H9 (cell line): Measurements from ENCODE around the gene PAAF1. TPM values are rescaled to one million over a fixed set of nuclear protein-coding genes. Genes with fewer than 3 reads are reported as not detected.

Source experiments
- DNase-seq: peaks from one replicate; pipeline ENCODE4 v3.0.0-alpha.2; 2017
- H2AFZ ChIP-seq: one replicate; pipeline ENCODE4 v1.6.1; 2013; ENCODE audit warnings: mild to moderate bottlenecking, low read length, control low read depth, moderate library complexity
- H2AK5ac ChIP-seq: 2 replicates; pipeline ENCODE4 v1.6.1; 2013; ENCODE audit warnings: low read length, control low read depth, mixed read lengths; ENCODE audit not compliant: insufficient read length
- H2BK120ac ChIP-seq: one replicate; pipeline ENCODE4 v1.6.1; 2013; ENCODE audit warnings: low read depth, mild to moderate bottlenecking, low read length, control low read depth, inconsistent platforms; ENCODE audit not compliant: poor library complexity, severe bottlenecking
- H2BK12ac ChIP-seq: 2 replicates; pipeline ENCODE4 v1.6.1; 2013; ENCODE audit warnings: low read length, control low read depth, mixed read lengths, low read depth; ENCODE audit not compliant: insufficient read length
- H2BK15ac ChIP-seq: 2 replicates; pipeline ENCODE4 v1.6.1; 2013; ENCODE audit warnings: low read depth, low read length, control low read depth
- H2BK20ac ChIP-seq: one replicate; pipeline ENCODE4 v1.6.1; 2013; ENCODE audit warnings: low read depth, mild to moderate bottlenecking, low read length, control low read depth, inconsistent platforms; ENCODE audit not compliant: poor library complexity, severe bottlenecking
- H2BK5ac ChIP-seq: 2 replicates; pipeline ENCODE4 v1.6.1; 2013; ENCODE audit warnings: low read length, control low read depth, mixed read lengths; ENCODE audit not compliant: insufficient read length
- H3K14ac ChIP-seq: 2 replicates; pipeline ENCODE4 v1.6.1; 2013; ENCODE audit warnings: low read length, control low read depth; ENCODE audit not compliant: insufficient read depth
- H3K18ac ChIP-seq: 2 replicates; pipeline ENCODE4 v1.6.1; 2013; ENCODE audit warnings: low read depth, mild to moderate bottlenecking, mixed read lengths, low read length, control low read depth; ENCODE audit not compliant: insufficient read length
- H3K23ac ChIP-seq: 2 replicates; pipeline ENCODE4 v1.6.1; 2013; ENCODE audit warnings: low read length, control low read depth, mixed read lengths, low read depth; ENCODE audit not compliant: insufficient read length
- H3K23me2 ChIP-seq: 2 replicates; pipeline ENCODE4 v1.6.1; 2013; ENCODE audit warnings: low read depth, mild to moderate bottlenecking, mixed read lengths, low read length, control low read depth; ENCODE audit not compliant: insufficient read length, poor library complexity, severe bottlenecking
- H3K27ac ChIP-seq: 2 replicates; pipeline ENCODE4 v1.5.1; 2013; ENCODE audit warnings: low read length, control low read depth, mixed read lengths, low read depth; ENCODE audit not compliant: insufficient read length
- H3K27me3 ChIP-seq: 2 replicates; pipeline ENCODE4 v1.6.1; 2013; ENCODE audit warnings: low read length, control low read depth, inconsistent platforms; ENCODE audit not compliant: insufficient read depth
- H3K4ac ChIP-seq: 2 replicates; pipeline ENCODE4 v1.6.1; 2013; ENCODE audit warnings: low read depth, mild to moderate bottlenecking, control low read depth, inconsistent platforms, low read length, moderate library complexity
- H3K4me1 ChIP-seq: 2 replicates; pipeline ENCODE4 v1.6.1; 2013; ENCODE audit warnings: low read length, control low read depth, inconsistent platforms; ENCODE audit not compliant: insufficient read depth
- H3K4me2 ChIP-seq: 2 replicates; pipeline ENCODE4 v1.6.1; 2013; ENCODE audit warnings: low read length, control low read depth, mixed read lengths; ENCODE audit not compliant: insufficient read length, insufficient read depth
- H3K56ac ChIP-seq: 2 replicates; pipeline ENCODE4 v1.6.1; 2013; ENCODE audit warnings: low read depth, mild to moderate bottlenecking, mixed read lengths, low read length, control low read depth; ENCODE audit not compliant: insufficient read length
- H3K79me1 ChIP-seq: 2 replicates; pipeline ENCODE4 v1.6.1; 2013; ENCODE audit warnings: low read depth, mild to moderate bottlenecking, moderate library complexity, low read length, control low read depth, inconsistent platforms; ENCODE audit not compliant: insufficient read depth, poor library complexity, severe bottlenecking
- H3K79me2 ChIP-seq: 2 replicates; pipeline ENCODE4 v1.6.1; 2013; ENCODE audit warnings: low read length, control low read depth, inconsistent platforms; ENCODE audit not compliant: insufficient read depth
- H3K9ac ChIP-seq: 2 replicates; pipeline ENCODE4 v1.6.1; 2013; ENCODE audit warnings: low read length, control low read depth, mixed read lengths; ENCODE audit not compliant: insufficient read length; ENCODE audit errors: extremely low read depth
- H3K9me3 ChIP-seq: one replicate; pipeline ENCODE4 v1.6.1; 2013; ENCODE audit warnings: low read depth, low read length, inconsistent platforms; ENCODE audit not compliant: control insufficient read depth
- H3T11ph ChIP-seq: one replicate; pipeline ENCODE4 v1.6.1; 2013; ENCODE audit warnings: mild to moderate bottlenecking, low read length, control low read depth, inconsistent platforms
- H4K20me1 ChIP-seq: one replicate; pipeline ENCODE4 v1.6.1; 2013; ENCODE audit not compliant: control insufficient read depth, insufficient read length, insufficient read depth
- H4K5ac ChIP-seq: 2 replicates; pipeline ENCODE4 v1.6.1; 2013; ENCODE audit warnings: low read depth, mild to moderate bottlenecking, mixed read lengths, low read length, control low read depth; ENCODE audit not compliant: insufficient read length
- H4K8ac ChIP-seq: replicated peaks from 2 replicates; pipeline ENCODE4 v1.6.1; 2013; ENCODE audit warnings: low read length, control low read depth, mixed read lengths, low read depth; ENCODE audit not compliant: insufficient read length
- H4K91ac ChIP-seq: 2 replicates; pipeline ENCODE4 v1.6.1; 2013; ENCODE audit warnings: low read depth, mild to moderate bottlenecking, moderate library complexity, mixed read lengths, low read length, control low read depth; ENCODE audit not compliant: insufficient read length
- H3K27ac Mint-ChIP-seq, 3 experiments: 2 replicates in 2 of 3; 3 replicates in 1 of 3; pipeline ENCODE4 v1.8.0; 2020 to 2021; ENCODE audit warnings: mixed read lengths in 3 of 3, mild to moderate bottlenecking in 1 of 3, moderate library complexity in 1 of 3
- H3K27me3 Mint-ChIP-seq: 2 replicates; pipeline ENCODE4 v1.8.0; 2021; ENCODE audit warnings: low read depth, mild to moderate bottlenecking, moderate library complexity, mixed read lengths
- H3K36me3 Mint-ChIP-seq, 3 experiments: 2 replicates in 2 of 3; 3 replicates in 1 of 3; pipeline ENCODE4 v1.8.0; 2020 to 2021; ENCODE audit warnings: low read depth in 3 of 3, mixed read lengths in 3 of 3; ENCODE audit not compliant: insufficient read depth in 1 of 3
- H3K4me1 Mint-ChIP-seq, 2 experiments: 2 replicates each; pipeline ENCODE4 v1.8.0; 2020; ENCODE audit warnings: mixed read lengths in 2 of 2
- H3K4me3 Mint-ChIP-seq, 2 experiments: 2 replicates in 1 of 2; 3 replicates in 1 of 2; pipeline ENCODE4 v1.8.0; 2020 to 2021; ENCODE audit warnings: mild to moderate bottlenecking in 2 of 2, mixed read lengths in 2 of 2, moderate library complexity in 1 of 2
- H3K9me3 Mint-ChIP-seq, 2 experiments: 2 replicates in 1 of 2; 3 replicates in 1 of 2; pipeline ENCODE4 v1.8.0; 2020; ENCODE audit warnings: mild to moderate bottlenecking in 2 of 2, mixed read lengths in 2 of 2, moderate library complexity in 1 of 2
- CTCF ChIP-seq: fragments of 200-600 bp; sonication (generic); conservative IDR thresholded peaks from 3 replicates; pipeline ENCODE4 v1.8.0; 2021; ENCODE audit warnings: antibody characterized with exemption, mild to moderate bottlenecking
- WGBS: extraction: QIAGEN DNeasy Blood & Tissue Kit; methylation state at CpG from one replicate; pipeline ENCODE4 v1.1.7; 2013; ENCODE audit warnings: missing lambda C conversion rate, low lambda C conversion rate, mixed read lengths; ENCODE audit not compliant: insufficient read length; ENCODE audit errors: extremely low coverage; 5-methylcytosine and 5-hydroxymethylcytosine counted together
- total RNA-seq: library from RNA; stranded (reverse); gene quantifications from 2 replicates; pipeline ENCODE4 v1.2.1, GENCODE V29; 2021

PAAF1 gene
- total RNA-seq, 1 experiment from 2014 or later: 24.3 TPM

- Histone ChIP-seq H2AK5ac (no peak overlapping the region), H2BK20ac (no peak overlapping the region), H4K5ac (peak overlapping the region; percentile 37), H3K4ac (no peak overlapping the region), H3K9ac (peak overlapping the region; percentile 93), H2BK15ac (no peak overlapping the region), H3K79me1 (peaks cover 12% of the 10 kb centered on the region), H3K9me3 (no peaks in the 10 kb centered on the region), H4K20me1 (no peaks in the 10 kb centered on the region), H2BK12ac (no peak overlapping the region), H2BK5ac (no peak overlapping the region), H3T11ph (no peak overlapping the region), H3K27me3 (no peaks in the 10 kb centered on the region), H2BK120ac (no peak overlapping the region), H2AFZ (no peak overlapping the region), H3K23ac (no peak overlapping the region), H3K4me1 (0 out of 2 replicates have a peak, but pooled peaks cover 3% of the 10 kb centered on the region), H3K23me2 (peaks cover 11% of the 10 kb centered on the region), H3K4me2 (peak overlapping the region; percentile 99), H3K79me2 (peaks cover 9% of the 10 kb centered on the region; the same call in 1 of the 2 replicates), H3K56ac (peak overlapping the region; percentile 41), H3K18ac (peak overlapping the region; percentile 72), H3K14ac (peak overlapping the region; percentile 61; the same call in 1 of the 2 replicates), H3K27ac (peak overlapping the region; percentile 76), H4K91ac (no peak overlapping the region), H4K8ac (no peak overlapping the region)
- Mint-ChIP-seq H3K9me3 (no peaks in the 10 kb centered on the region; a peak in 1 of 5 replicates), H3K4me1 (peaks cover 18 to 23% of the 10 kb centered on the region in 2 experiments), H3K27ac (peak overlapping the region; percentile 99 to 100 (median 100); a peak in 5 of 7 replicates), H3K36me3 (peaks cover 21 to 58% (median 51%) of the 10 kb centered on the region in 3 experiments; a peak in 6 of 7 replicates), H3K4me3 (peak overlapping the region; percentile 86 to 98), H3K27me3 (no peaks in the 10 kb centered on the region; the same call in 1 of the 2 replicates)
- TF ChIP-seq CTCF: no peak
- WGBS: no CpG with 5 or more reads among the region's 8 CpGs
- DNase-seq: no peak
Observed at GRCh38 chr11:73875840-73876239, 959 bp upstream of the PAAF1 start.
